GM23338 (cell line): ENCODE results near the gene BHLHE23.
A peak's percentile ranks its signal among the peaks of the same experiment; 100 is the strongest.

Source experiments
- CREB1 ChIP-seq: fragments of 250-450 bp; sonication (Bioruptor Pico); IDR thresholded peaks from 2 replicates; pipeline ENCODE4 v1.5.0; 2020; ENCODE audit warnings: low read depth, mild to moderate bottlenecking, moderate library complexity
- CTCF ChIP-seq, 2 experiments: fragments of 200-600 bp in 1 of 2; sonication (generic) in 1 of 2; conservative IDR thresholded peaks; 2 replicates each; pipeline versions ENCODE4 v1.5.1 to v1.6.1; 2016 to 2017; ENCODE audit warnings: antibody characterized with exemption in 2 of 2, low read depth in 2 of 2, mild to moderate bottlenecking in 2 of 2, moderate library complexity in 1 of 2
- EZH2 ChIP-seq: fragments of 200-600 bp; sonication (generic); IDR thresholded peaks from one replicate; pipeline ENCODE4 v1.8.0; 2017; ENCODE audit warnings: antibody characterized with exemption, mild to moderate bottlenecking, low read depth; ENCODE audit not compliant: unreplicated experiment
- EZH2phosphoT487 ChIP-seq: fragments of 200-600 bp; sonication (generic); IDR thresholded peaks from one replicate; pipeline ENCODE4 v1.8.1; 2018; ENCODE audit warnings: antibody characterized with exemption; ENCODE audit not compliant: unreplicated experiment
- JUNB ChIP-seq: IDR thresholded peaks from one replicate; pipeline ENCODE4 v1.6.1; 2016; ENCODE audit warnings: antibody characterized with exemption; ENCODE audit not compliant: unreplicated experiment
- POLR2AphosphoS5 ChIP-seq: IDR thresholded peaks from 2 replicates; pipeline ENCODE4 v1.6.1; 2016; ENCODE audit warnings: antibody characterized with exemption, low read depth
- ZNF331 ChIP-seq: fragments of 250-450 bp; sonication (Bioruptor Pico); IDR thresholded peaks from 2 replicates; pipeline ENCODE4 v1.5.0; 2020; ENCODE audit warnings: low read depth, mild to moderate bottlenecking, moderate library complexity

GRCh38 chr20:63032861-63033793, 26.4 kb upstream of the BHLHE23 start:
- TF ChIP-seq CTCF (conservative IDR thresholded peaks at IDR 0.05; ENCODE audit: low read depth in 2 of 2): peak; percentile 19 to 24; a peak in 2 of 4 replicates
- no peak for TF ChIP-seq EZH2phosphoT487
- TF ChIP-seq CREB1 (CRISPR knock-in tag): no peak
- no peak for TF ChIP-seq EZH2
- peak; percentile 50 for TF ChIP-seq POLR2AphosphoS5
- no peak for TF ChIP-seq ZNF331 (CRISPR knock-in tag)
- no peak for TF ChIP-seq JUNB
